AG10803 (cell line): ENCODE data around the gene CLSTN2.

ENCODE experiments used
- DNase-seq: peaks from one replicate; pipeline ENCODE4 v3.0.0; 2010; ENCODE audit warnings: low read depth
- H3K4me3 ChIP-seq: 2 replicates; pipeline ENCODE4 v1.5.1; 2011; ENCODE audit warnings: mild to moderate bottlenecking, low read length, control low read depth
- CTCF ChIP-seq: conservative IDR thresholded peaks from 2 replicates; pipeline ENCODE4 v1.5.1; 2011; ENCODE audit warnings: mild to moderate bottlenecking, low read length, control low read depth, inconsistent platforms

Gene CLSTN2

GRCh38 chr3:139941580-139941979 is 6.6 kb downstream of the CLSTN2 start:
- TF ChIP-seq CTCF, result no peak
- no peak for DNase-seq
- no peak overlapping the region for H3K4me3 ChIP-seq

- H3K4me3 ChIP-seq, result no peak overlapping the region
- no peak for DNase-seq
- no peak for TF ChIP-seq CTCF
These were observed 9.4 kb downstream of the CLSTN2 start for GRCh38 chr3:139944256-139944910.

GRCh38 chr3:139945386-139945785 is 10.4 kb downstream of the CLSTN2 start:
- DNase-seq, result no peak
- no peak overlapping the region for H3K4me3 ChIP-seq
- TF ChIP-seq CTCF, result no peak

DNA sequence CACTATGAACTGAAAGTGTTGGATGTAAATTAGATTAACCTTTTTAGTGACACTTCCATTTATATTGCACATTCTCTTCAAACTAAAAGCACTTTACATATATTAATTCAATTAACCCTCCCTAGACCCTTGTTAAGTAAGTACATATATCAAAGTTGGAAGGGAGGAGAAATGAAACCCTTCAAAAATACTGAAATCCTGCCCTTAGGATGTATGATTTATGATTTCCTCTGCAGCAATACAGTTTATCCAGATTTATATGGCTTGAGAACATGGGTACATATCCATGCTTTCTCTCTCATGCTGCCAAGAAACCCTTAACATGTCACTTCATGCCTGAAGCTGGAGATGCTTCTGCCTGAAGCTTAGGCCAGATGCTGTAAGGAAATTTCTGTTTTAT is 11.0 kb downstream of the CLSTN2 start:
- no peak for TF ChIP-seq CTCF
- no peak for DNase-seq
- H3K4me3 ChIP-seq, result no peak overlapping the region

DNA sequence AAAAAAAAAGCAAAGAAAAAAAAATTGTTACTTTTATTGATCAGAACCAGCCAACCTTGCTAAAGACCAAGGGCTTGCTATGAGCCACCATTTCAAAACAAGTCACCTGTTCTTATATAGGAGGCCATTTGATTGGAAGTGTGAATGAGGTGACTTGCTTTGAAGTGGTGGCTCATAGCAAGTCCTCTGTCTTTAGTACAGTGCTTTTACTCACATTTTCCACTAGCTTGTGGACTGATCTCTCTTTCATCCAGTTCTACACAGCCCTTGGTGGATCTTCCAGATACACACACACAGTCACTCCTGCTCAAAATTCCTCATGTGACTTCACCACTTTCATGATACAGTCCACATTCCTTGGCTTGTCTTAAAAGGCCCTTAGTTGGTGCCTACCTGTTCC is 13.5 kb downstream of the CLSTN2 start:
- TF ChIP-seq CTCF, result no peak
- H3K4me3 ChIP-seq, result no peak overlapping the region
- no peak for DNase-seq

GRCh38 chr3:139948898-139949297 is 13.9 kb downstream of the CLSTN2 start:
- H3K4me3 ChIP-seq, result no peak overlapping the region
- TF ChIP-seq CTCF, result no peak
- no peak for DNase-seq

DNA sequence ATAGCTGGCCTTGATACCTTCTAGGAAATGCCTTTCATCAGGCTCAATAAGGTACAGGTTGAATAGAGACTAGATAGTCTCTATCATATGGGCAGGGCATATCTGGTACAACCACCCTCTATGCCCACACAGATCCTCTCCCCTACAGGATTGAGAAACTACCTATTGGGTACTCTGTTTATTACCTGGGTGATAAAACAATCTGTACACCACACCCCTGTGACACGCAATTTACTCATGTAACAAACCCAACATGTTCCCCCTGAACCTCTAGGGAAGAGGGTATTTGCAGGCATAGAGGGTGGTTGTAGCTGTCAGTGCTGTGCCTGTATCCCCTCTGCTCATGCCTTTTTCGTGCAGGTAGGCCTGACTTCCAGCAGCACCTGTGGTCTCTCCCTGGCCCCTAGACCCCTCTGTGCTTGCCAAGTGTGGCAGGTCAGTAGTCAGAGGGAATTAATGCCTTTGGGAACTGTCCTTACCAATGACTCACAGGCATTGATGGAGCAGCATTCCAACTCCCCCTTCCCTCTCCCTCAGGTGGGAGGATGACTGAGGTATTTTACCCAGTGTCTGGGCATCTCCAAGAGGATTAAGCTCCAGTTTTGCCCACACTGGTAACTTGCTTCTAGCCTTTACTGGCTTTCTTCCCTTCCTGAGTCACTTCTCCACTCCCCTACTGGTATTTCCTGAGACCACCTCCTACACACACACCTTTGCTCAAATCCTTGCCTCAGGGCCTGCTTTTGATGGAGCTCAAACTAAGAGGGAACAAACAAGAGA is 18.3 kb downstream of the CLSTN2 start:
- no peak for TF ChIP-seq CTCF
- H3K4me3 ChIP-seq, result no peak overlapping the region
- no peak for DNase-seq
